Smooth muscle cell (in vitro differentiated cells): Measurements from ENCODE around the gene DLG5. TPM values are rescaled to one million over a fixed set of nuclear protein-coding genes. Genes with fewer than 3 reads are reported as not detected.

Source experiments
- DNase-seq: peaks from one replicate; lab custom pipeline; 2025; ENCODE audit not compliant: unreplicated experiment; lab: John Stamatoyannopoulos, UW
- H2AFZ ChIP-seq: fragments of 200-600 bp; sonication (generic); 2 replicates; pipeline ENCODE4 v1.6.0; 2016; ENCODE audit warnings: antibody characterized with exemption, low read depth, mild to moderate bottlenecking
- H3F3A ChIP-seq: fragments of 200-600 bp; sonication (generic); 2 replicates; pipeline ENCODE4 v1.6.0; 2017; ENCODE audit warnings: antibody characterized with exemption, low read depth
- H3K27ac ChIP-seq: fragments of 200-600 bp; sonication (generic); 2 replicates; pipeline ENCODE4 v1.5.1; 2016; ENCODE audit warnings: low read depth, mild to moderate bottlenecking
- H3K27me3 ChIP-seq: fragments of 200-600 bp; sonication (generic); 2 replicates; pipeline ENCODE4 v1.6.1; 2016; ENCODE audit warnings: low read depth, mild to moderate bottlenecking
- H3K36me3 ChIP-seq: fragments of 200-600 bp; sonication (generic); 2 replicates; pipeline ENCODE4 v1.5.1; 2016; ENCODE audit warnings: low read depth
- H3K4me1 ChIP-seq: fragments of 200-600 bp; sonication (generic); 2 replicates; pipeline ENCODE4 v1.5.1; 2016; ENCODE audit warnings: low read depth
- H3K4me2 ChIP-seq: fragments of 200-600 bp; sonication (generic); 2 replicates; pipeline ENCODE4 v1.6.0; 2016; ENCODE audit warnings: mild to moderate bottlenecking
- H3K4me3 ChIP-seq: fragments of 200-600 bp; sonication (generic); 2 replicates; pipeline ENCODE4 v1.5.1; 2016; ENCODE audit warnings: mild to moderate bottlenecking
- H3K79me2 ChIP-seq: fragments of 200-600 bp; sonication (generic); 2 replicates; pipeline ENCODE4 v1.6.0; 2016; ENCODE audit warnings: low read depth, mild to moderate bottlenecking
- H3K9ac ChIP-seq: fragments of 200-600 bp; sonication (generic); 2 replicates; pipeline ENCODE4 v1.6.0; 2016; ENCODE audit warnings: low read depth
- H3K9me3 ChIP-seq: fragments of 200-600 bp; sonication (generic); replicated peaks from 2 replicates; pipeline ENCODE4 v1.5.1; 2016; ENCODE audit warnings: low read depth
- H4K20me1 ChIP-seq: fragments of 200-600 bp; sonication (generic); 2 replicates; pipeline ENCODE4 v1.6.0; 2016; ENCODE audit warnings: low read depth
- WGBS: methylation state at CpG from one replicate; pipeline ENCODE4 v1.1.7; 2016; ENCODE audit warnings: low lambda C conversion rate; 5-methylcytosine and 5-hydroxymethylcytosine counted together
- polyA plus RNA-seq: library from polyadenylated mRNA; unstranded; fragments of >200 nt; fragmentation: Nextera tagmentation; extraction: Ambion mirVana; gene quantifications from 2 replicates; pipeline ENCODE4 v1.2.1, GENCODE V29; 2016
- total RNA-seq: library from RNA; depleted of rRNA; stranded (reverse); fragments of >200 nt; gene quantifications from 2 replicates; pipeline ENCODE4 v1.2.3, GENCODE V29; 2014
- TF ChIP-seq, protein P1 (sequence below): fragments of 200-600 bp; sonication (generic); IDR thresholded peaks from 2 replicates; pipeline ENCODE4 v1.5.1; 2017; ENCODE audit warnings: borderline replicate concordance, mild to moderate bottlenecking, antibody characterized with exemption; ENCODE audit not compliant: insufficient read depth, poor library complexity, severe bottlenecking

DLG5 gene
- total and polyA plus RNA-seq, 2 experiments from 2014 or later = 11.3 to 21.8 TPM

DNA sequence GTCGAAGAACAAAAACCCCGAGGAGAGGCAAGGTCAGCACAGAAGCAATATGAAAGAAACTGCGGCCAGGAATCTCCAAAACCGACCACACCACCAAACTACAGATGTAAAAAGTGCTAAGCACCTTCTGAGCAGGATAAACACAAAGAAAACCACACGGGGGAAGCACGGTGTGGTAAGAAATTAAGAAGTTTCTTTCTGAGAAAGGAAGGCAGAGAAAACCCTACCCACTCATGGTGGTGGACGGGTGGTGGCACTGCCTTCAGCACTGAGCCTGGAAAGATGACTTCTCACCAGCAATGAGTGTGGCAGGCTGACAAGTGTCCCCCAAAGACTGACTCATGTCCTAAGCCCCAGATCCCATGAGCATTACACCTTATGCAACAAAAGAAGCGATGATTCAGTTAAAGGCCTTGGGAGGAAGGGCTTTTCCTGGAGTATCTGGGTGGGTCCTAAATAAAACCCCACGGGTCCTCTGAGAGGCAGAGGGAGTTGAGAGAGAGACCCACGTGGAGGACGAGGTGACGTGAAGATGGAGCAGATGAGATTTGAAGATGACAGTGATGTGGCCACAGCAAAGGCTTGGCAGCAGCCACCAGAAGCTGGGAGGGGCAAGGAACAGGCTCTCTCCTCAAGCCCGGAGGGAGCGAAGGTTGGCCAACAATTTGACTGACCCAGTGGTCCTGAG, 124.9 kb downstream of the DLG5 start:
- Histone ChIP-seq H2AFZ (no peak overlapping the region), H3K27ac (no peak overlapping the region), H3K4me2 (no peak overlapping the region), H3K79me2 (no peaks in the 10 kb centered on the region), H3K9ac (no peak overlapping the region), H3F3A (no peaks in the 10 kb centered on the region), H3K9me3 (no peaks in the 10 kb centered on the region), H3K27me3 (no peaks in the 10 kb centered on the region), H3K4me1 (no peaks in the 10 kb centered on the region), H3K4me3 (no peak overlapping the region), H4K20me1 (peaks cover 15% of the 10 kb centered on the region), H3K36me3 (no peaks in the 10 kb centered on the region)
- 86% methylated on average over 14 of the region's 14 CpGs for WGBS
- TF ChIP-seq, protein P1, sequence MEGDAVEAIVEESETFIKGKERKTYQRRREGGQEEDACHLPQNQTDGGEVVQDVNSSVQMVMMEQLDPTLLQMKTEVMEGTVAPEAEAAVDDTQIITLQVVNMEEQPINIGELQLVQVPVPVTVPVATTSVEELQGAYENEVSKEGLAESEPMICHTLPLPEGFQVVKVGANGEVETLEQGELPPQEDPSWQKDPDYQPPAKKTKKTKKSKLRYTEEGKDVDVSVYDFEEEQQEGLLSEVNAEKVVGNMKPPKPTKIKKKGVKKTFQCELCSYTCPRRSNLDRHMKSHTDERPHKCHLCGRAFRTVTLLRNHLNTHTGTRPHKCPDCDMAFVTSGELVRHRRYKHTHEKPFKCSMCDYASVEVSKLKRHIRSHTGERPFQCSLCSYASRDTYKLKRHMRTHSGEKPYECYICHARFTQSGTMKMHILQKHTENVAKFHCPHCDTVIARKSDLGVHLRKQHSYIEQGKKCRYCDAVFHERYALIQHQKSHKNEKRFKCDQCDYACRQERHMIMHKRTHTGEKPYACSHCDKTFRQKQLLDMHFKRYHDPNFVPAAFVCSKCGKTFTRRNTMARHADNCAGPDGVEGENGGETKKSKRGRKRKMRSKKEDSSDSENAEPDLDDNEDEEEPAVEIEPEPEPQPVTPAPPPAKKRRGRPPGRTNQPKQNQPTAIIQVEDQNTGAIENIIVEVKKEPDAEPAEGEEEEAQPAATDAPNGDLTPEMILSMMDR = no peak
- no peak for DNase-seq

DNA sequence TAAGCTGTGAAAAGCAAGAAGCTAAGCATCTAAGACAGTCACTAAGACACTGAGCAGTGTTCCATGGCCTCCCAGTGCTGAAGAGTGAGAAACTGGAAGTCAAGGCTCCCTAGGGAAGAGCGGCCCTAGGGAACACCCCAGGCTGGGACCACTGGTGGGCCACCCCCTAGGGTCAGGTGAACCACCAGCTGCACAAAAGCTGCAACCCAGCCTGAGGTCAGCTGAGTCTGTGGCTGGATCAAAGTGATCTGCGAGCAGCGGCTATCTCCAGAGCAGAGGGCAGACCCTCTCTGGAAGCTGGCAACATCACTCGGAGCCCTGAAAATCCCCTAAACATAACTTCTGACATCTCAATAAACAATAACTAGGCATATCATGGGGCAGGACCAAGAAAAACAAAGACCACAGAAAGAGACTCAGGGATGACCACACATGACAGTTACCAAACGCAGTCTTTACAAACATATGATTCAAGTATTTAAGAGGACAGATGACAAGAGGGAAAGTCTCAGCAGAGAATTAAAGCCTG, 125.8 kb downstream of the DLG5 start:
- TF ChIP-seq, protein P1 = no peak
- H3K36me3 ChIP-seq = no peaks in the 10 kb centered on the region

DNA sequence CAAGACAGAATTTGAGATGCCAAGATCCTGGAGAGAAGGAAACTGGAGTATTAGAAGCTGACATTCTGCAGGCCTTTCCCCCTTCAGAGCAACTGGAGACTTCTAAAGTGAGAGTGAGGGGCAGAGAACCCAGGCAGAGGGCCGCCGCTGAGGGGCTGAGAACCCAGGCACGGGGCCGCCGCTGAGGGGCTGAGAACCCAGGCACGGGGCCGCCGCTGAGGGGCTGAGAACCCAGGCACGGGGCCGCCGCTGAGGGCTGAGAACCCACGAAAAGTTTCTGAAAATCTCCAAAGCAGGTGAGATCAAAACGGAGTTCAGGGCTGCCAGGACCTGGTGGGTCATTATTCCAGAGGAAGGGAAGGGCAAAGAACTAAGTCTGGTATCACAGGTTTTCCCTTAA, 126.2 kb downstream of the DLG5 start:
- H3K9ac ChIP-seq = no peak overlapping the region
- H3K27me3 ChIP-seq = no peaks in the 10 kb centered on the region
- no peaks in the 10 kb centered on the region for H3K9me3 ChIP-seq
- H4K20me1 ChIP-seq = peaks cover 15% of the 10 kb centered on the region
- no peak for DNase-seq
- WGBS = 97% methylated on average over 13 of the region's 13 CpGs
- no peaks in the 10 kb centered on the region for H3K79me2 ChIP-seq
- no peak overlapping the region for H3K27ac ChIP-seq
- H3F3A ChIP-seq = no peaks in the 10 kb centered on the region
- H3K4me1 ChIP-seq = no peaks in the 10 kb centered on the region
- no peaks in the 10 kb centered on the region for H3K36me3 ChIP-seq
- H3K4me2 ChIP-seq = no peak overlapping the region
- no peak overlapping the region for H2AFZ ChIP-seq
- H3K4me3 ChIP-seq = no peak overlapping the region
- TF ChIP-seq, protein P1 = no peak

More for the DNA sequence above, 125.8 kb downstream of the DLG5 start:
- Histone ChIP-seq H3K9ac (no peak overlapping the region), H3K4me2 (no peak overlapping the region), H2AFZ (no peak overlapping the region), H3K27me3 (no peaks in the 10 kb centered on the region), H3K4me3 (no peak overlapping the region), H3K4me1 (no peaks in the 10 kb centered on the region), H3K9me3 (no peaks in the 10 kb centered on the region), H3K27ac (no peak overlapping the region), H4K20me1 (peaks cover 15% of the 10 kb centered on the region), H3K79me2 (no peaks in the 10 kb centered on the region), H3F3A (no peaks in the 10 kb centered on the region)
- 90% methylated on average over 5 of the region's 5 CpGs for WGBS
- no peak for DNase-seq

DNA sequence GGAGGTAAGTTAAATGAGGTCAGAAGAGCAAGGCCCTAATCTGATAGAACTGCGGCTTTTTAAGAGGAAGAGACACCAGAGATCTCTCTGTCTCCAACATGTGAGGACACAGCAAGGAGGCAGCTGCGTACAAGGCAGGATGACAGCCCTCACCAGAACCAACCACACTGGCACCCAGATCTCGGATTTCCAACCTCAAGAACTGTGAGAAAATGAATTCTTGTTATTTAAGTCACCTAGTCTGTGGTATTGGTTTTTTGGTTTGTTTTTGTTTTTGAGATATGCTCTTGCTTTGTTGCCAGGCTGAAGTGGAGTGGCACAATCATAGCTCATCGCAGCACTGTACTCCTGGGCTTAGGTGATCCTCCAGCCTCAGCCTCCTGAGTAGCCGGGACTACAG, 127.2 kb downstream of the DLG5 start:
- Histone ChIP-seq H3K4me2 (no peak overlapping the region), H3K9me3 (no peaks in the 10 kb centered on the region), H3K79me2 (no peaks in the 10 kb centered on the region), H3K4me1 (no peaks in the 10 kb centered on the region), H3K36me3 (no peaks in the 10 kb centered on the region), H3K27me3 (no peaks in the 10 kb centered on the region), H3K9ac (no peak overlapping the region), H4K20me1 (peaks cover 15% of the 10 kb centered on the region), H3K27ac (no peak overlapping the region), H2AFZ (no peak overlapping the region), H3K4me3 (no peak overlapping the region), H3F3A (no peaks in the 10 kb centered on the region)
- DNase-seq = no peak
- 89% methylated on average over 5 of the region's 5 CpGs for WGBS
- TF ChIP-seq, protein P1 = no peak
